K562 (cell line): ENCODE data around the gene SHISA8. TPM values are rescaled to one million over a fixed set of nuclear protein-coding genes. Genes with fewer than 3 reads are reported as not detected.

Experiments used
- ATAC-seq: fragments of 200-7000 bp; cut with Tn5 transposase; 3 replicates; pipeline ENCODE4 v1.9.1; 2020; ENCODE audit warnings: moderate library complexity
- BruUV-seq: library from RNA; stranded (reverse); fragments of 400-500 nt; replicated peaks from 2 replicates; lab custom pipeline; 2021; lab: Mats Ljungman, UMichigan
- CTCF ChIA-PET: fragments of 300-600 bp; formaldehyde crosslinking; extraction: SDS; loops from one replicate; lab custom pipeline; 2021; ENCODE audit warnings: low intra/inter-chr PET ratio; lab: Yijun Ruan, JAX
- POLR2A ChIA-PET: fragments of 300-600, 350-650 bp; sonication (Branson Sonifier 250); formaldehyde crosslinking; extraction: SDS; loops from one replicate; lab custom pipeline; 2021; ENCODE audit warnings: antibody characterized with exemption, inconsistent platforms; lab: Yijun Ruan, JAX
- DNase-seq, 4 experiments: peaks; one replicate each; pipeline versions ENCODE4 v3.0.0 to v3.0.0-alpha.2; 2011 to 2018; ENCODE audit warnings: low spot score in 3 of 4, mixed read lengths in 3 of 4; ENCODE audit errors: extremely low read depth in 1 of 4
- FAIRE-seq: peaks from 2 replicates; lab custom pipeline; 2011; peaks lifted over from hg19 to GRCh38; lab: Jason Lieb, UNC
- H2AFZ ChIP-seq: 2 replicates; pipeline ENCODE4 v1.6.0; 2011; ENCODE audit warnings: low read depth, low read length, control low read depth, inconsistent platforms
- H3K27ac ChIP-seq: fragments of 200-600 bp; 3 replicates; pipeline ENCODE4 v1.8.0; 2011; ENCODE audit warnings: low read depth, mild to moderate bottlenecking, control low read depth, inconsistent platforms, low read length, moderate library complexity, mixed read lengths; ENCODE audit errors: extremely low read depth
- H3K27me3 ChIP-seq, 2 experiments: fragments of 300-600 bp in 1 of 2; 2 replicates in 1 of 2; 3 replicates in 1 of 2; pipeline versions ENCODE4 v1.6.0 to v1.8.0; 2011; ENCODE audit warnings: inconsistent platforms in 2 of 2, low read length in 2 of 2, mild to moderate bottlenecking in 1 of 2, mixed read lengths in 1 of 2, moderate library complexity in 1 of 2; ENCODE audit not compliant: control insufficient read depth in 2 of 2, insufficient read depth in 2 of 2
- H3K36me3 ChIP-seq: fragments of 300-600 bp; 3 replicates; pipeline ENCODE4 v1.8.0; 2011; ENCODE audit warnings: mild to moderate bottlenecking, low read length, inconsistent platforms; ENCODE audit not compliant: control insufficient read depth, insufficient read depth
- H3K4me1 ChIP-seq, 2 experiments: fragments of 200-600 bp in 1 of 2; replicated peaks in 1 of 2; 2 replicates in 1 of 2; 3 replicates in 1 of 2; pipeline versions ENCODE4 v1.5.1 to v1.8.0; 2011; ENCODE audit warnings: inconsistent platforms in 2 of 2, low read length in 2 of 2, mild to moderate bottlenecking in 1 of 2, mixed read lengths in 1 of 2, moderate library complexity in 1 of 2; ENCODE audit not compliant: control insufficient read depth in 2 of 2, insufficient read depth in 2 of 2
- H3K4me2 ChIP-seq: 2 replicates; pipeline ENCODE4 v1.6.1; 2011; ENCODE audit warnings: low read length, control low read depth, inconsistent platforms, mixed read lengths; ENCODE audit not compliant: insufficient read depth
- H3K4me3 ChIP-seq: fragments of 200-600 bp; sonication (generic), shearing (Covaris generic); 2 replicates; pipeline ENCODE4 v1.5.1; 2016; ENCODE audit warnings: control low read depth, inconsistent platforms
- H3K79me2 ChIP-seq: fragments of 200-600 bp; 3 replicates; pipeline ENCODE4 v1.8.0; 2011; ENCODE audit warnings: low read length, inconsistent platforms; ENCODE audit not compliant: control insufficient read depth, insufficient read depth
- H3K9ac ChIP-seq, 2 experiments: 2 replicates each; pipeline versions ENCODE4 v1.6.0 to v1.6.1; 2011; ENCODE audit warnings: low read depth in 2 of 2, low read length in 2 of 2, control low read depth in 1 of 2, inconsistent platforms in 1 of 2, mild to moderate bottlenecking in 1 of 2, mixed read lengths in 1 of 2; ENCODE audit not compliant: insufficient read depth in 1 of 2
- H3K9me1 ChIP-seq: one replicate; pipeline ENCODE4 v1.6.0; 2011; ENCODE audit warnings: inconsistent platforms, mild to moderate bottlenecking, low read length, moderate library complexity; ENCODE audit not compliant: control insufficient read depth, insufficient read depth
- H3K9me3 ChIP-seq: replicated peaks from 2 replicates; pipeline ENCODE4 v1.5.1; 2011; ENCODE audit warnings: low read depth, low read length, inconsistent platforms; ENCODE audit not compliant: control insufficient read depth, insufficient read depth
- H4K20me1 ChIP-seq: replicated peaks from 2 replicates; pipeline ENCODE4 v1.6.1; 2011; ENCODE audit warnings: low read length, inconsistent platforms, mixed read lengths; ENCODE audit not compliant: control insufficient read depth, insufficient read depth
- CEBPG ChIP-seq, 3 experiments: fragments of 200-800 bp in 1 of 3; sonication (Bioruptor generic) in 1 of 3; sonication (generic) in 1 of 3; formaldehyde crosslinking in 1 of 3; IDR thresholded peaks in 2 of 3; conservative IDR thresholded peaks in 1 of 3; 2 replicates each; pipeline versions ENCODE4 v1.6.1 to v1.8.0; 2016 to 2022; ENCODE audit warnings: missing compliant biosample characterization in 2 of 3, missing genetic modification characterization in 2 of 3, mild to moderate bottlenecking in 1 of 3, missing genetic modification reagents in 1 of 3
- DDX20 ChIP-seq: fragments of 450-650 bp; IDR thresholded peaks from 2 replicates; pipeline ENCODE4 v1.6.1; 2016; ENCODE audit warnings: missing genetic modification characterization, low read depth, mild to moderate bottlenecking, missing compliant biosample characterization, moderate library complexity
- NCOA4 ChIP-seq: fragments of 450-650 bp; IDR thresholded peaks from 2 replicates; pipeline ENCODE4 v1.6.1; 2018; ENCODE audit warnings: mild to moderate bottlenecking; ENCODE audit not compliant: partially characterized antibody
- WGBS: fragments of 100-300 bp; shearing (Covaris generic); methylation state at CpG from one replicate; pipeline ENCODE4 v1.1.6; 2016; ENCODE audit warnings: low coverage, mixed read lengths; ENCODE audit not compliant: insufficient coverage; ENCODE audit errors: missing lambda C conversion rate; 5-methylcytosine and 5-hydroxymethylcytosine counted together
- in situ Hi-C: fragments of 300-500 bp; cut with MboI; formaldehyde crosslinking; loops from 4 replicates; pipeline ENCODE4 v1.15.0; 2018; ENCODE audit warnings: inconsistent platforms, mixed read lengths
- intact Hi-C: fragments of 100-400 bp; cut with micrococcal nuclease; formaldehyde crosslinking; loops from 2 replicates; pipeline ENCODE4 v1.14.2; 2022
- polyA plus RNA-seq, 8 experiments: library from polyadenylated mRNA; depleted of rRNA in 4 of 8; stranded (reverse) in 5 of 8; unstranded in 3 of 8; fragments of >200 nt; fragmentation: Nextera tagmentation in 2 of 8; fragmentation: Illumina TruSeq in 1 of 8; extraction: Ambion mirVana in 2 of 8; extraction: Trizol in 1 of 8; gene quantifications; 2 replicates each; pipeline versions ENCODE4 v1.2.1 to v1.2.3, GENCODE V29; 2011 to 2014; ENCODE audit warnings: inconsistent platforms in 1 of 8, missing spikeins in 1 of 8
- total RNA-seq, 7 experiments: library from RNA; depleted of rRNA in 6 of 7; stranded (reverse); fragments of >200 nt in 6 of 7; fragmentation: Illumina TruSeq in 2 of 7; extraction: Trizol in 2 of 7; gene quantifications; 2 replicates each; pipeline versions ENCODE4 v1.2.1 to v1.2.3, GENCODE V29; 2011 to 2021; ENCODE audit warnings: low replicate concordance in 1 of 7
- TF ChIP-seq, protein P1 (sequence below), 2 experiments: fragments of 200-800 bp in 1 of 2; sonication (Bioruptor generic) in 1 of 2; sonication (generic) in 1 of 2; formaldehyde crosslinking in 1 of 2; IDR thresholded peaks in 1 of 2; conservative IDR thresholded peaks in 1 of 2; 2 replicates each; pipeline versions ENCODE4 v1.5.0 to v1.6.1; 2016 to 2020; ENCODE audit warnings: missing compliant biosample characterization in 1 of 2, missing genetic modification characterization in 1 of 2, missing genetic modification reagents in 1 of 2

SHISA8 gene
- total and polyA plus RNA-seq, 9 of the 15 experiments (the other 6 are each of a cell fraction or from before 2014, with no cell fraction given), result 0.07 to 3.3 (median 1.1) TPM; not detected in 4

DNA sequence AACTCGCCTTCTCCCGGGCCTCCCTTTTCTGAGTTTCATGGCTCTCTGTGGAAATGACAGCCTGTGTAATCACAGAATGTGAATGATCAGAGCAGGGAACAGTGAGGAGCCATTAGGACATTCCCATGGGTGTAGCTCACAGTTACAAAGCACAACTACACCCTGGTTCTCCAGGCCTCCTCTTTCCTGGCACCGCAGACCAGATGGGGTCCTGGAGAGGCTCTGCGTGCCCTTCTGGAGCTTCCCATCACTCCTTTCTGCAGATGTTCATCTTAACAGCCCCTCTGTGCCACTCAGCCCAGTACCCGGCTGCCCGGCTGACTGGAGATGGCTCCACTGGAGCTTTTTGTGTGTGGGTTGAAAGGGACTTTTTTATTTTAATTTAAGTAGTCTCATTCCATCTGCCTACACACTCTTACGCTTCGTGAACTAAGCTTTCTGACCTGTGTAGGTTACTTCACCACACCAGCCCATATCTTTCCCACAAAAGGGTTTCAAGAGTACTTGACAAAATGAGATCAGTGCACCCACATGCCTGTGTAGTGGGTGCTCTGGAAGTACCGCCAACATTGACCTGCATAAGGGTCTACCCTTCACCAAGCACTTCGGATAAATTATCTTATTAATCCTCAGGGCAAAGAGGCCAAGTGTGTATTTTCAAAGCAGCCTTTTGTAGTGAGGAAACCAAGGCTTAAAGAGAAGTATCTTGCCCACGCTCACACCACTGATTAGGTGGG lies 52.2 kb downstream of the SHISA8 start:
- in situ Hi-C loops (no loop called here), intact Hi-C loops (no loop called here)
- peaks cover 44% of the 10 kb centered on the region for H3K36me3 ChIP-seq
- H3K79me2 ChIP-seq, result peaks cover 84% of the 10 kb centered on the region
- ChIA-PET CTCF (no interaction called here), POLR2A (interaction anchor here (0.7 to 1.8 kb wide), 3 partner anchors 30 to 174 kb away, joined by 3 to 7 read pairs (median 6); partner anchors contain the start of genes SNU13 and SREBF2)
- H3K4me2 ChIP-seq, result no peak overlapping the region
- no peak overlapping the region for H3K4me3 ChIP-seq
- H3K27ac ChIP-seq, result peak overlapping the region; percentile 21; the same call in 2 of the 3 replicates
- BruUV-seq, result no TSS peak
- DNase-seq, result no peak
- no peak overlapping the region for H2AFZ ChIP-seq
- TF ChIP-seq NCOA4 (no peak), DDX20 (tag) (no peak)
- H3K9me3 ChIP-seq, result no peaks in the 10 kb centered on the region
- 82% methylated on average over 10 of the region's 11 CpGs for WGBS
- no peaks in the 10 kb centered on the region for H3K9me1 ChIP-seq
- no peaks in the 10 kb centered on the region for H3K27me3 ChIP-seq
- no peak for FAIRE-seq
- H4K20me1 ChIP-seq, result peaks cover 43% of the 10 kb centered on the region
- H3K4me1 ChIP-seq, result peaks cover 4 to 8% of the 10 kb centered on the region in 2 experiments; a peak in 4 of 5 replicates
- H3K9ac ChIP-seq, result 0 out of 4 replicates have a peak overlapping the region, but pooled peaks of 1 of the 2 experiments have one; percentile 13
- no peak for ATAC-seq

DNA sequence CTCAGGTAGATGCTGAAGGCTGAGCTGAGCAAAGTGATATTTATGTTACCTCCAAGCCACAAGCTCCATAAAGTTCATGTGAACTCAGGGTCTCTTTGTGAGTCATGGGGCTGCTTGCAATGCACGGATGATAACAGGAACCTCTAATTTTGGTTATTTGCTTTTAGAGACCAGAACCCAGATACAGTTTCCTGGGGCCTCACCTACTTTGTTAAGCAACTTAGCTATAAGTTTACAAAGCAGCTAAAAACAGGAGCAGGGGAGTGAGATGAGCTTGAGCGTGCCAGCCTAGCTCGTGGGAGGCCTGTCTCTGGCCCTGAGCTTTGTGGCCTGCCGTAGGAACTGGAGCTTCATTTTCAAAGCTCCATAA lies 52.7 kb downstream of the SHISA8 start:
- Histone ChIP-seq H3K9ac (no peak overlapping the region), H3K79me2 (peaks cover 89% of the 10 kb centered on the region), H3K27ac (peak overlapping the region; percentile 21; the same call in 1 of the 3 replicates), H4K20me1 (peaks cover 46% of the 10 kb centered on the region), H3K36me3 (peaks cover 45% of the 10 kb centered on the region; the same call in 2 of the 3 replicates), H2AFZ (no peak overlapping the region), H3K9me1 (no peaks in the 10 kb centered on the region), H3K4me1 (peaks cover 8% of the 10 kb centered on the region in 2 experiments; a peak in 4 of 5 replicates), H3K9me3 (no peaks in the 10 kb centered on the region), H3K4me3 (no peak overlapping the region), H3K4me2 (no peak overlapping the region), H3K27me3 (no peaks in the 10 kb centered on the region)
- 51% methylated on average over 4 of the region's 4 CpGs for WGBS
- ChIA-PET POLR2A (interaction anchor here (0.6 to 1.8 kb wide), 4 partner anchors 30 to 173 kb away, joined by 3 to 7 read pairs (median 4); partner anchors contain the start of genes SNU13 and SREBF2), CTCF (no interaction called here)
- no TSS peak for BruUV-seq
- intact Hi-C loops, result no loop called here
- TF ChIP-seq, protein P1, sequence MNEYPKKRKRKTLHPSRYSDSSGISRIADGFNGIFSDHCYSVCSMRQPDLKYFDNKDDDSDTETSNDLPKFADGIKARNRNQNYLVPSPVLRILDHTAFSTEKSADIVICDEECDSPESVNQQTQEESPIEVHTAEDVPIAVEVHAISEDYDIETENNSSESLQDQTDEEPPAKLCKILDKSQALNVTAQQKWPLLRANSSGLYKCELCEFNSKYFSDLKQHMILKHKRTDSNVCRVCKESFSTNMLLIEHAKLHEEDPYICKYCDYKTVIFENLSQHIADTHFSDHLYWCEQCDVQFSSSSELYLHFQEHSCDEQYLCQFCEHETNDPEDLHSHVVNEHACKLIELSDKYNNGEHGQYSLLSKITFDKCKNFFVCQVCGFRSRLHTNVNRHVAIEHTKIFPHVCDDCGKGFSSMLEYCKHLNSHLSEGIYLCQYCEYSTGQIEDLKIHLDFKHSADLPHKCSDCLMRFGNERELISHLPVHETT (CRISPR knock-in tag; conservative IDR thresholded peaks at IDR 0.05 in 1 of 2, IDR thresholded peaks at IDR 0.05 in 1 of 2), result no peak
- TF ChIP-seq CEBPG (CRISPR knock-in tag; IDR thresholded peaks at IDR 0.05) (no peak), CEBPG (tag; conservative IDR thresholded peaks at IDR 0.05 in 1 of 2, IDR thresholded peaks at IDR 0.05 in 1 of 2) (peak in 1 of 2 experiments; percentile 32; a peak in 1 of 4 replicates)
- peak in 1 of 4 experiments; percentile 20 for DNase-seq
- in situ Hi-C loops, result no loop called here
- FAIRE-seq, result no peak
- no peak for ATAC-seq
